Cortex of kidney (tissue), 1 donor: ENCODE results near the gene TAF1C.
"Not testable (repeated sequence)": the region's sequence is repeated elsewhere in the genome, so short reads cannot be mapped to it uniquely, and the experiment has no call there.

Experiments
- DNase-seq: peaks from one replicate; lab custom pipeline; 2025; lab: John Stamatoyannopoulos, UW

Gene TAF1C

GRCh38 chr16:84186685-84187437, at the start of gene TAF1C:
Gene TAF1C (minus strand): TSS chr16:84187057. CDS start chr16:84184988, 2,069 bp downstream.
- DNase-seq: peak; percentile 76

DNA sequence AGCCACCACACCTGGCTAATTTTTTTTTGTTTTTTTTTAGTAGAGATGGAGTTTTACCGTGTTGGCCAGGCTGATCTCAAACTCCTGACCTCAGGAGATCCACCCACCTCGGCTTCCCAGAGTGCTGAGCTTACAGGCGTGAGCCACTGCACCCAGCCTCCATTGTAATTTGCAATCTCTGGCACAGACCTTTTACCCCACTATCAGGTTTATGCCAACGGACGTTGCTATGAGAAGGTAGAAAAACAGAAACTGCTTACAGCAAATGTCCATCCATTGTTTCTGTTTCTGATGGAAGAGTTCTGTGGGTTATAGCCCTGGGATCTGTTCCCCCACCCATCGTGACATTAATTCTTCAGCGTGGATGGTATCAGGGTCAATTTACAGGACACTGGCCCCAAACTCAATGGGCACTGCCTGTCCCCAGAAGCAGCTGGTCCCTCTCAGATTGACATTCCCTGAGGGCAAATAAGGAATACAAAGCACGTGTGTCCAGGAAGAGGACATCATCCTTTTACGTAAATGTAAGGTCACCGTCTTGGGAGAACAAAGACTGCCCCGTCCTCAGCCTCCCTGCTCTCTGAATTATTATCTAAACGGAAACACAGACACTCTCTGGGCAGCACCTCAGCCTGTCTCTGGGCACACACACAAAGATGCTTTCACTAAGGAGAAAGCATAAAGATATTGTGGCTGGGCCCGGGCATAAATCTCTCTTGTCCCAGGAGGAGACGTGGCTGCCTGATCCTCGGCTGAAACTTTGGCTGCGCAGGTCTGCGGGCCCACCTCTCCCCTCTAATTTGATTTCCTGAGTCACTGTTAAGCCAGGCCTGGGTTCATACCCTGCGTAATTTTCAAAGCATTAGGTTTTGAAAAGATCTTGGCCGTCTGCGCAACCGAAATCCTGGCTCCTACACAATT, 47.7 kb upstream of the TAF1C start:
- no peak for DNase-seq

DNA sequence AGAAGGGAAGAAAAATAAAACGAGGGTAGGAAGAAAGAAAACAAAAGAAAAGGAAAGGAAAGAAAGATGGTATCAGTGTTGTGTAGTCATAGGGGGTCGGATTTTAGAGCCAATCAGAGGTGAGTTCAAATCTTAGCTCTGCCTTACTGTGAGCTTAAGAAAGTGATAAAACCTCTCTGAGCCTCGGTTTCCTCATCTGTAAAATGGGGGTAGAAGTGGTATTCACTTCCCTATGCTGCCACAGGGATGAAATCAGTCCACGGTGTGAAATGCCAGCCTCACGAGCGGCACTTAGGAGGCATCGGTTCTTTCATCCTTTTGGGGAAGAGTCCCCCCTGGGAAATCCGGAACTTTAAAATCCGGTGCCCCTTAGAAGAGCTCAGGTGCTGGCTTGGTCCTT, 46.9 kb upstream of the TAF1C start:
- DNase-seq: no peak

GRCh38 chr16:84232969-84233368, 46.1 kb upstream of the TAF1C start:
- no peak for DNase-seq

DNA sequence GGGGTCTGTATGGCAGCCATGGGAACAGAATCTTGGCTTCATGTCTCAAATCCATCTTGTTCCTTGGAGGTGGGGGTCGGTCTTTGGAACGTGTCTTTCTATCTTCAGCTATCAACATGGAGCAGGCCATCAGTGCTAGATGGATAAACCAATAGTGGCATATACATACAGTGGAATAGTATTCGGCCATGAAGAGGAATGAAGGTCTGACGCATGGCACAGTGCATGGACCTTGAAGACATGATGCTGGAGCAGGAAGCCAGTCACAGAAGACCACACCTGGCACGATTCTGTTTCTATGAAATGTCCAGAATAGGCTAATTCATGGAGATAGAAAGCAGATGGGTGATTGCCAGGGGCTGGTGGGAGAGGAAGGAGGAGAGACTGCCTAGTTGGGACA, 45.2 kb upstream of the TAF1C start:
- DNase-seq: no peak

DNA sequence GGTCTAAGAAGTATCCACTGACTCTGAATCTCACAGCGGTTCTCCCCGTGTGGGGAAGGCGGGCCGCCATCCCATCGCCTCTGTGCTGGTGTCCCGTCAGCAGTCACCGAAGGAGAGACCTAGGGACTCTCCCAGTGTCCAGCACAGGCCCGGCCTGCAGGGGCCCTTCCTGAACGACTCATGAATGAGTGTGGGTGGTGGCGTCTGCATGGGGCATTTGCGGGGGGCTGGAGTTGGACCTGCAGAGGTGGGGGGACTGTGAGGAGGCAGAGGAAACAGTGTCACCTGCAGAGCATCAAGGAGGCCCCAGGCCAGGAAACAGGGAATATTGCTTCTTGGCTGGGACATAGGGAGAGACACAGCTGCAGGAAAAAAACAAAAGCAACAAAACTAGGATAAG, 42.6 kb upstream of the TAF1C start:
- no peak for DNase-seq

DNA sequence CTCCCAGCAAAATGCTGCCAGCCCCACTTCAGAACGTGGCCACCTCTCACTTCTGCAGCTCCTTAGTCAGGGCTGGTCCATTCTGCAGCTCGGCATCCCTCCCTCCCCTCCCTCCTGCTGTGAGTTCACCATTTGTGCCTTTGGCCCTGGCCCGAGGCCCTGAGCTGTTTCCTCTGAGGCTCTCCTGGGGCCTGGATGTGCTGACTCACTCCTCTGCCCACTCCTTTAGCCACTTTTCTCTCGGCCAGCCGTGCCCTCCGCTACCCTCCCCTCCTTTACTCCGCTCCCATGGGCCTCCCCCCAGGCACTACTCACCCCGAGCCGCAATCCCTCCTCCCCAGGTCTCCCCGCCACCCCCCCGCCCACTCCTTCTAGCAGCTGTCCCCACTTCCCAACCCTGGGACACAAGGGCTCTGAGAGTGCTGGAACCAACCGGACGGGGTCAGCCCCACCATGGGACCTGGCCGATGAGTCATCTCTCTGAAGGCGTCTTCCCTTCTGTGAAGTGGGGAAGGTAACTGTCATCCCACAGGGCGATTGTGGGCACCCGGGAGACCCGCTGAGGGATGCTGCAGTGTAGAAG, 41.5 kb upstream of the TAF1C start:
- DNase-seq: no peak

DNA sequence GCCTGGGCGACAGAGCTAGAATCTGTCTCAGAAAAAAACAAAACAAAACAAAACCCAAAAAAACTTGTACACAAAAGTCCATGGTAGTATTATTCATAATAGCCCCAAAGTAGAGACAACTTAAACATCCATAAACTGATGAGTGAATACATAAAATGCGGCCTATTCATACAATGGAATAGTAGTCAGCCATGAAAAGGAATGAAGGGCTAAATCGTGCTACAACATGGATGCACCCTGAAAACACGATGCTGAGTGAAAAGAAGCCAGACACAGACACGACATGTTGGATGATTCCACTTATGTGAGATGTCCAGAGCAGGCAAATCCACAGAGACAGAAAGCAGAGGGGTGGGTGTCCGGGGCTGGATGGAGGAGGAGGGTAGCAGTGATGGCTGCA, 40.7 kb upstream of the TAF1C start:
- no peak for DNase-seq

GRCh38 chr16:84226026-84226425, 39.2 kb upstream of the TAF1C start:
- no peak for DNase-seq

GRCh38 chr16:84225571-84225970, 38.7 kb upstream of the TAF1C start:
- no peak for DNase-seq

- DNase-seq: no peak
Measured at GRCh38 chr16:84225126-84225525, 38.3 kb upstream of the TAF1C start.

GRCh38 chr16:84224554-84224953, 37.7 kb upstream of the TAF1C start:
- no peak for DNase-seq

GRCh38 chr16:84223456-84223855, 36.6 kb upstream of the TAF1C start:
- DNase-seq: no peak

DNA sequence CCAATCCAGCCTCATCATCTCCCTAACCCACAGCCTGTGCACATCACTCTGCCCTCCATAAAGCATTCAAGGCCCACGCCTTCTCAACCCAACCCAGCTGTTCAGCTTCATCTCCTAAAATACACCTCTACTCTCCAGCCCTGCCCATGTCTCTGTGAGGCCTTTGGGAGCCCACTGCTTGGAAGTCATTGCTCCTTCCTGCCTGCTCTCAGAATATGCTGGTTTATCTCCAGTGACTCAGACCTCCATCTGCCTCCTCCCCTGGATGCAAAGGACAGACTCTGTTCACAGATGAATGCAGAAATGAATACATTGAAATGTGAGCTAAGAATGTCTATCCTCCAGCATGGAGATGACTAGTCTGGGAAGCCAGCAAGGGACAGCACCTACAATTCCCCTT, 34.0 kb upstream of the TAF1C start:
- DNase-seq: no peak

DNA sequence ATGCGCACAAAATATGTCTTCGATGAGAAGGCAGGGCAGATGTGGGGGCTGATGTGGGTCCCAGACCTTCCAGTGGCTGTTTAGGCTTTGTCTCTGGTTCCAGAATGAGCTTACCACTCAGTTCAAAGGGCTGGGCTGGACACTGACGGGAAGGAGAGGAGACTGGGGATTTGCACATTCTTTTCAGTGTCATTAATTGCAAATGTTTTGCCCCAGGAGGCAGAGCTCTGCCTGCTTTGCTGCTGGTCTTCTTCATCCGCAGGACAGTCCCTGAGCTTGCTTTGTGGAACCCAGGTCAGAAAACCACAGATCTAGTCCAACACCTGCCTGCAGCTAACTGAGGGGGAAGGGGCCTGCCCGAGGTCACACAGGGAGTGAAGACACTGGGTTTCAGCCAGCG, 32.1 kb upstream of the TAF1C start:
- no peak for DNase-seq

GRCh38 chr16:84218176-84218823, 31.4 kb upstream of the TAF1C start:
- no peak for DNase-seq

GRCh38 chr16:84216144-84216543, 29.3 kb upstream of the TAF1C start:
- not testable (repeated sequence) for DNase-seq

DNA sequence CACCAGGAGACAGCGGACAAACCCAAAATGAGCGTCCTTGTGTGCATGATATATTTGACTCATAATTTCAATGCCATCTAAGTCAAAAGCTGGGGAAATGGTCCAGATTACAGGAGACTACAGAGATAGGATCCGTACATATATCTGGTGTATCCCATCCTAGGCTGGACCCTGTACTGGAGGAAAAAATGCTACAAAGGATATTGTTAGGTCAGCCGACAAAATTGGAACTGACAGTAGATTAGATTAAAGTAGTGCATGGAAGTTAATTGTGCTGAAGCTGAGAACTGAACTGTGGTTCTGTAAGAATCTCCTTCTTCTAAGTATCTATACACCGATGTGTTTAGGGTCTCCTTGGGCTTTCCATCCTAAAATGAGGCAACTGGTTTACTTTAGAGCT, 28.7 kb upstream of the TAF1C start:
- no peak for DNase-seq

- DNase-seq: no peak
Measured at GRCh38 chr16:84214451-84215066, 27.7 kb upstream of the TAF1C start.

- DNase-seq: no peak
Measured at GRCh38 chr16:84212631-84213030, 25.8 kb upstream of the TAF1C start.

- no peak for DNase-seq
Measured at GRCh38 chr16:84212154-84212553, 25.3 kb upstream of the TAF1C start.

- DNase-seq: no peak
Measured at GRCh38 chr16:84209989-84210388, 23.1 kb upstream of the TAF1C start.
